B cell (primary cell): ENCODE measurements around the gene CTNNA2. TPM values are rescaled to one million over a fixed set of nuclear protein-coding genes. Genes with fewer than 3 reads are reported as not detected.

Experiments used
- ATAC-seq: fragments of 200-7000 bp; cut with Tn5 transposase; one replicate; pipeline ENCODE4 v1.10.0; 2021; ENCODE audit warnings: low read depth, mild to moderate bottlenecking, moderate number of reproducible peaks, moderate library complexity
- CTCF ChIA-PET: fragments of 350-600 bp; sonication (Branson Sonifier 250); formaldehyde crosslinking; loops from one replicate; lab custom pipeline; 2021; ENCODE audit warnings: antibody characterized with exemption, inconsistent platforms; lab: Charles Lee
- POLR2A ChIA-PET: fragments of 350-600 bp; sonication (Branson Sonifier 250); formaldehyde crosslinking; loops from one replicate; lab custom pipeline; 2021; ENCODE audit warnings: antibody characterized with exemption; lab: Charles Lee
- DNase-seq: peaks from one replicate; pipeline ENCODE4 v3.0.0; 2013
- H2AFZ ChIP-seq: 2 replicates; pipeline ENCODE4 v1.6.1; 2012; ENCODE audit warnings: mild to moderate bottlenecking, low read depth, low read length; ENCODE audit not compliant: insufficient read depth, poor library complexity, severe bottlenecking
- H3K27ac ChIP-seq, 2 donors: 1 replicate in 1 of 2; 2 replicates in 1 of 2; pipeline ENCODE4 v1.5.1; 2012 to 2013; ENCODE audit warnings: low read length in 2 of 2, mild to moderate bottlenecking in 2 of 2, moderate library complexity in 1 of 2
- H3K27me3 ChIP-seq, 4 experiments: fragments of 200-600 bp in 1 of 4; sonication (generic) in 1 of 4; replicated peaks in 1 of 4; 1 replicate in 2 of 4; 2 replicates in 2 of 4; pipeline versions ENCODE4 v1.6.1 to v1.7.0; 2013 to 2016; ENCODE audit warnings: low read length in 3 of 4, mild to moderate bottlenecking in 2 of 4, mixed read lengths in 1 of 4, moderate library complexity in 1 of 4; ENCODE audit not compliant: insufficient read depth in 4 of 4, control insufficient read depth in 3 of 4; ENCODE audit errors: control extremely low read depth in 1 of 4
- H3K36me3 ChIP-seq, 2 experiments: replicated peaks in 1 of 2; 1 replicate in 1 of 2; 2 replicates in 1 of 2; pipeline versions ENCODE4 v1.6.1 to v1.7.1; 2013; ENCODE audit warnings: low read length in 1 of 2; ENCODE audit not compliant: insufficient read depth in 2 of 2, control insufficient read depth in 1 of 2; ENCODE audit errors: control extremely low read depth in 1 of 2, extremely low read depth in 1 of 2
- H3K4me1 ChIP-seq, 2 donors: fragments of 200-600 bp in 1 of 2; sonication (generic) in 1 of 2; 1 replicate in 1 of 2; 2 replicates in 1 of 2; pipeline versions ENCODE4 v1.5.1 to v1.6.1; 2013 to 2017; ENCODE audit warnings: low read length in 2 of 2; ENCODE audit not compliant: control insufficient read depth in 2 of 2, insufficient read depth in 2 of 2
- H3K4me2 ChIP-seq: replicated peaks from 2 replicates; pipeline ENCODE3; 2012; ENCODE audit warnings: mild to moderate bottlenecking, low read depth, low read length; ENCODE audit not compliant: poor library complexity, severe bottlenecking
- H3K4me3 ChIP-seq, 5 experiments: fragments of 200-600 bp in 1 of 5; sonication (generic) in 1 of 5; 1 replicate in 3 of 5; 2 replicates in 2 of 5; pipeline versions ENCODE4 v1.5.1 to v1.7.0; 2011 to 2016; ENCODE audit warnings: low read length in 4 of 5, mild to moderate bottlenecking in 4 of 5, low read depth in 2 of 5, control low read depth in 1 of 5, moderate library complexity in 1 of 5; ENCODE audit not compliant: insufficient read depth in 1 of 5; ENCODE audit errors: control extremely low read depth in 1 of 5, extremely low read depth in 1 of 5
- H3K79me2 ChIP-seq: fragments of 200-600 bp; sonication (generic); one replicate; pipeline ENCODE4 v1.6.0; 2016; ENCODE audit warnings: low read length; ENCODE audit not compliant: control insufficient read depth, insufficient read depth
- H3K9ac ChIP-seq: fragments of 200-600 bp; sonication (generic); 2 replicates; pipeline ENCODE4 v1.6.1; 2017; ENCODE audit warnings: mild to moderate bottlenecking, low read length, moderate library complexity
- H3K9me3 ChIP-seq, 3 donors: one replicate each; pipeline versions ENCODE4 v1.6.1 to v1.7.1; 2013; ENCODE audit warnings: low read length in 2 of 3; ENCODE audit not compliant: control insufficient read depth in 2 of 3, insufficient read depth in 1 of 3; ENCODE audit errors: control extremely low read depth in 1 of 3
- H4K20me1 ChIP-seq: 2 replicates; pipeline ENCODE4 v1.6.0; 2012; ENCODE audit warnings: mild to moderate bottlenecking, low read length; ENCODE audit not compliant: insufficient read depth, control insufficient read depth, poor library complexity, severe bottlenecking
- H3K27ac Mint-ChIP-seq: one replicate; pipeline ENCODE4 v1.8.0; 2021; ENCODE audit warnings: mixed read lengths
- H3K27me3 Mint-ChIP-seq: one replicate; pipeline ENCODE4 v1.8.0; 2021; ENCODE audit warnings: mixed read lengths
- H3K4me1 Mint-ChIP-seq: one replicate; pipeline ENCODE4 v1.8.0; 2021; ENCODE audit warnings: mixed read lengths
- H3K4me3 Mint-ChIP-seq: one replicate; pipeline ENCODE4 v1.8.0; 2021; ENCODE audit warnings: mixed read lengths
- H3K9me3 Mint-ChIP-seq: one replicate; pipeline ENCODE4 v1.8.0; 2022; ENCODE audit warnings: mixed read lengths; ENCODE audit not compliant: insufficient read depth
- CTCF ChIP-seq: fragments of 200-600 bp; IDR thresholded peaks from one replicate; pipeline ENCODE4 v1.8.0; 2022; ENCODE audit warnings: antibody characterized with exemption, mild to moderate bottlenecking
- EZH2 ChIP-seq: IDR thresholded peaks from 2 replicates; pipeline ENCODE4 v1.6.1; 2012; ENCODE audit warnings: borderline replicate concordance, low read depth, mild to moderate bottlenecking, moderate library complexity, low read length; ENCODE audit not compliant: insufficient read depth, poor library complexity, severe bottlenecking
- WGBS: methylation state at CpG from one replicate; pipeline ENCODE4 v1.1.5; 2013; ENCODE audit warnings: missing lambda C conversion rate; ENCODE audit not compliant: insufficient coverage; 5-methylcytosine and 5-hydroxymethylcytosine counted together
- intact Hi-C: fragments of 100-400 bp; cut with micrococcal nuclease; formaldehyde crosslinking; loops from one replicate; pipeline ENCODE4 v1.10.0; 2022
- polyA plus RNA-seq: library from polyadenylated mRNA; depleted of rRNA; stranded (reverse); fragments of >200 nt; gene quantifications from 2 replicates; pipeline ENCODE4 v1.2.3, GENCODE V29; 2012
- total RNA-seq, 2 donors: library from RNA; stranded (reverse); fragments of 120-200 nt in 1 of 2; gene quantifications; 1 replicate in 1 of 2; 2 replicates in 1 of 2; pipeline versions ENCODE4 v1.2.3 to v1.2.4, GENCODE V29; 2013 to 2022

CTNNA2 gene
- total and polyA plus RNA-seq, 2 donors (not counting 1 experiment from before 2014, with no cell fraction given), result not detected

GRCh38 chr2:79714283-79714682, 201.4 kb downstream of the CTNNA2 start:
- ATAC-seq (no peak), DNase-seq (no peak)
- no peak overlapping the region for H3K9ac ChIP-seq
- peaks cover 3% of the 10 kb centered on the region for H3K9me3 Mint-ChIP-seq
- no peak overlapping the region for H2AFZ ChIP-seq
- no peak overlapping the region for H3K4me2 ChIP-seq
- H3K79me2 ChIP-seq, result no peaks in the 10 kb centered on the region
- H3K4me3 Mint-ChIP-seq, result no peak overlapping the region
- H4K20me1 ChIP-seq, result no peaks in the 10 kb centered on the region
- H3K27ac Mint-ChIP-seq, result no peak overlapping the region
- intact Hi-C loops, result no loop called here
- no peaks in the 10 kb centered on the region for H3K9me3 ChIP-seq
- WGBS, result no CpG with 5 or more reads among the region's 1 CpG
- no peaks in the 10 kb centered on the region for H3K27me3 ChIP-seq
- POLR2A ChIA-PET, result no interaction called here
- no peaks in the 10 kb centered on the region for H3K4me1 ChIP-seq
- TF ChIP-seq CTCF (no peak), EZH2 (no peak)
- H3K36me3 ChIP-seq, result no peaks in the 10 kb centered on the region
- no peaks in the 10 kb centered on the region for H3K4me1 Mint-ChIP-seq
- H3K27me3 Mint-ChIP-seq, result no peaks in the 10 kb centered on the region
- H3K27ac ChIP-seq, result no peak overlapping the region
- CTCF ChIA-PET, result no interaction called here
- no peak overlapping the region for H3K4me3 ChIP-seq

DNA sequence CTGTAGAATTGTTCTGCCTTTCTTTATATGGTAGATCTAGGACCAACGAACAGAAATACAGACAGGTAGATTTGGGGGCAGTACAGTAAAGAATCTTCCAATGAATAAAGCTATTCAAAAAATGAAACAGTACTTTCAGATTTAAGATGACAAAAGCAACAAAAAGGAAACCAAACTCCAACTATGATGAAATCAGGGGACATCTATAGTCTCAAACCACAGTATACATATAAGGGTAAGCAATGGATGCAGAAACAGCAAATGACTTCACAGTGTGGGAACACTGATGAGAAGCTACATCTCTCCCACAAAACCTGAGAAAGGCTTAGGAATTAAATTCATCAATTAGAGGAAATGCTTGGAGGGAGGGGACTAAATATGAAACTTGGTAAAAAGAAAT, 202.5 kb downstream of the CTNNA2 start:
- no peaks in the 10 kb centered on the region for H3K4me1 ChIP-seq
- Mint-ChIP-seq H3K27me3 (no peaks in the 10 kb centered on the region), H3K27ac (no peak overlapping the region), H3K4me1 (no peaks in the 10 kb centered on the region), H3K9me3 (no peaks in the 10 kb centered on the region), H3K4me3 (no peak overlapping the region)
- no peak overlapping the region for H3K4me2 ChIP-seq
- no peak for ATAC-seq
- ChIA-PET POLR2A (no interaction called here), CTCF (no interaction called here)
- no peaks in the 10 kb centered on the region for H3K79me2 ChIP-seq
- no peaks in the 10 kb centered on the region for H4K20me1 ChIP-seq
- no peaks in the 10 kb centered on the region for H3K36me3 ChIP-seq
- no peak overlapping the region for H3K27ac ChIP-seq
- no peak overlapping the region for H2AFZ ChIP-seq
- no peaks in the 10 kb centered on the region for H3K27me3 ChIP-seq
- DNase-seq, result no peak
- no CpG with 5 or more reads among the region's 1 CpG for WGBS
- no peaks in the 10 kb centered on the region for H3K9me3 ChIP-seq
- no peak for TF ChIP-seq CTCF
- no peak for TF ChIP-seq EZH2
- intact Hi-C loops, result no loop called here
- H3K9ac ChIP-seq, result no peak overlapping the region
- H3K4me3 ChIP-seq, result no peak overlapping the region
